Measurements from ENCODE around the gene NRXN3.

NRXN3 gene

DNA sequence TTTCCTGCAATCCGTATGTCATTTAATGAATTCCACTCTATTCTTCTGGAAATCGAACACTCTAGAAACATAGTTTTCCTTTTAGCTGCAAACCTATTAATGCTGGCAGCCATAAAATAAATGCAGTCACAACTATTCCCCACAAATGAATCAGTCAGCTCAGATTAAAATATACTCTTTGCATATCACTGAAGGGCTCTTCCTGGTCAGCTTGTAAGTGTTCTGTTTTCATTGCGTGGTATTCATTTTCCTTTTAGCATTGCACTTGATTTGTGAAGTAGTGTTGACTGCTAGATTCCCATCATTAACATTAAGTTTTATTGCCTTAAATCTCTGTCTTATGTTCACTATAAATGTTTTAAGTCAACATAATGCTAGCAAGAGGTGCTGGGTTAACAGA is 1355.2 kb downstream of the NRXN3 start:
- TF ChIP-seq EZH2 (IDR thresholded peaks at IDR 0.05; ENCODE audit: borderline replicate concordance, low read length): no peak
- TF ChIP-seq, protein P1, sequence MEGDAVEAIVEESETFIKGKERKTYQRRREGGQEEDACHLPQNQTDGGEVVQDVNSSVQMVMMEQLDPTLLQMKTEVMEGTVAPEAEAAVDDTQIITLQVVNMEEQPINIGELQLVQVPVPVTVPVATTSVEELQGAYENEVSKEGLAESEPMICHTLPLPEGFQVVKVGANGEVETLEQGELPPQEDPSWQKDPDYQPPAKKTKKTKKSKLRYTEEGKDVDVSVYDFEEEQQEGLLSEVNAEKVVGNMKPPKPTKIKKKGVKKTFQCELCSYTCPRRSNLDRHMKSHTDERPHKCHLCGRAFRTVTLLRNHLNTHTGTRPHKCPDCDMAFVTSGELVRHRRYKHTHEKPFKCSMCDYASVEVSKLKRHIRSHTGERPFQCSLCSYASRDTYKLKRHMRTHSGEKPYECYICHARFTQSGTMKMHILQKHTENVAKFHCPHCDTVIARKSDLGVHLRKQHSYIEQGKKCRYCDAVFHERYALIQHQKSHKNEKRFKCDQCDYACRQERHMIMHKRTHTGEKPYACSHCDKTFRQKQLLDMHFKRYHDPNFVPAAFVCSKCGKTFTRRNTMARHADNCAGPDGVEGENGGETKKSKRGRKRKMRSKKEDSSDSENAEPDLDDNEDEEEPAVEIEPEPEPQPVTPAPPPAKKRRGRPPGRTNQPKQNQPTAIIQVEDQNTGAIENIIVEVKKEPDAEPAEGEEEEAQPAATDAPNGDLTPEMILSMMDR (IDR thresholded peaks at IDR 0.05; ENCODE audit: low read length): no peak
- H2AFZ ChIP-seq (ENCODE audit: low read length): no peak overlapping the region
- H3K4me2 ChIP-seq (ENCODE audit: low read length): no peak overlapping the region
- no peaks in the 10 kb centered on the region for H3K36me3 ChIP-seq (ENCODE audit: insufficient read depth, low read length)
- H3K27me3 ChIP-seq (ENCODE audit: insufficient read depth, low read length): no peaks in the 10 kb centered on the region
- H3K9me2 ChIP-seq (ENCODE audit: low read depth, low read length): no peaks in the 10 kb centered on the region
- H3K4me1 ChIP-seq (ENCODE audit: insufficient read depth, low read length, severe bottlenecking): no peaks in the 10 kb centered on the region
- H3K9ac ChIP-seq (ENCODE audit: low read length): no peak overlapping the region
- no peak overlapping the region for H3K4me3 ChIP-seq (ENCODE audit: low read depth, low read length, poor library complexity, severe bottlenecking)
- H3K9me3 ChIP-seq (ENCODE audit: low read length): no peaks in the 10 kb centered on the region
- no peaks in the 10 kb centered on the region for H3K79me2 ChIP-seq (ENCODE audit: insufficient read depth, low read length)
- H3F3A ChIP-seq (ENCODE audit: insufficient read depth, low read length): no peaks in the 10 kb centered on the region
- no peaks in the 10 kb centered on the region for H4K20me1 ChIP-seq (ENCODE audit: insufficient read depth, low read length)
- H3K27ac ChIP-seq (ENCODE audit: low read depth, low read length, poor library complexity, severe bottlenecking): no peak overlapping the region

DNA sequence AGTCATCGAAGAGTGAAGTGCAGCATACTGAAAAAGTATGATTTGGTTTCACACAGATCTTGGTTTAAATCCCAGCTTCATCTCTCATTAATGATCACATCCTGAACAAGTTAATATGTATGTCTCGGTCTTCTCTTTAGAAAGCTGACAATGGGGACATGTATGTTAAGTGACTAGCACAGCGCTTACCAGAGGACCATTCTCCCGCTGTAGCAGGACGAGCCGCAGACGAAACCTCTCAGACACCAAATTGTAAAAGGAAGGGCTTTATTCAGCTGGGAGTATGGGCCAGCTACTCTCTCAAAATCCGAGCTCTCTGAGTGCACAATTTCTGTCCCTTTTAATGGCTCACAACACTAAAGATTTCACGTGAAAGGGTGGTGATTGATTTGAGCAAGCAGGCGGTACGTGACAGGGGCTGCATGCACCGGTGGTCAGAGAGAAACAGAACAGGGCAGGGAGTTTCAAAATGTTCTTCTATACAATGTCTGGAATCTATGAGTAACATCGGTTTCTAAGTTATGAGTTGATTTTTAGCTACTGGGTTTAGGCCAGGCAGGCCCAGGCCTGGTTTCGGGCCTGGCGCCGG is 1358.7 kb downstream of the NRXN3 start:
- Histone ChIP-seq H3K79me2 (ENCODE audit: insufficient read depth, low read length) (no peaks in the 10 kb centered on the region), H3K4me2 (ENCODE audit: low read length) (no peak overlapping the region), H3K36me3 (ENCODE audit: insufficient read depth, low read length) (no peaks in the 10 kb centered on the region), H3K4me3 (ENCODE audit: low read depth, low read length, poor library complexity, severe bottlenecking) (no peak overlapping the region), H4K20me1 (ENCODE audit: insufficient read depth, low read length) (no peaks in the 10 kb centered on the region), H3K9me2 (ENCODE audit: low read depth, low read length) (no peaks in the 10 kb centered on the region), H3K27me3 (ENCODE audit: insufficient read depth, low read length) (no peaks in the 10 kb centered on the region), H3K9ac (ENCODE audit: low read length) (no peak overlapping the region), H3K27ac (ENCODE audit: low read depth, low read length, poor library complexity, severe bottlenecking) (no peak overlapping the region), H3K9me3 (ENCODE audit: low read length) (no peaks in the 10 kb centered on the region), H2AFZ (ENCODE audit: low read length) (no peak overlapping the region), H3F3A (ENCODE audit: insufficient read depth, low read length) (no peaks in the 10 kb centered on the region), H3K4me1 (ENCODE audit: insufficient read depth, low read length, severe bottlenecking) (no peaks in the 10 kb centered on the region)
- TF ChIP-seq, protein P1 (IDR thresholded peaks at IDR 0.05; ENCODE audit: low read length): no peak
- no peak for TF ChIP-seq EZH2 (IDR thresholded peaks at IDR 0.05; ENCODE audit: borderline replicate concordance, low read length)

DNA sequence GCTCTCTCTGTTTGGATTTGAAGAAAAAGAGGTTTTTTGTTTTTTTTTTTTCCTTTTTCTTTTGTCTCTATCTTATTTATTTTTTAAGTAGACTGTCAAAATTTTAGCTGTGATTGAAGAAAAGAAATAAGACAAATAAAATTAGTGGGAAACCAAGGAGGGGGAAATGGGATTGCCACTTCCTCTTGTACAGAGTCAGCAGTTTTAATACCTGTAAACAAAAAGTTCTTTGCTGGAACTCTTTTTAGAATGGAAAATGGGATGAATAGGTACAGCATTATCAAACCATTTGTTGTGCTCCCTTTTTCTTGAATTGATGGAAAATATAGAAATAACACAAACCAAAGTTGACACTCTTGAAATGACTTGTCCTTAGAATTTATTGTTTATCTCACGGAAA is 1360.4 kb downstream of the NRXN3 start:
- H3K9me2 ChIP-seq (ENCODE audit: low read depth, low read length): no peaks in the 10 kb centered on the region
- H3K36me3 ChIP-seq (ENCODE audit: insufficient read depth, low read length): no peaks in the 10 kb centered on the region
- H3K9me3 ChIP-seq (ENCODE audit: low read length): no peaks in the 10 kb centered on the region
- H2AFZ ChIP-seq (ENCODE audit: low read length): no peak overlapping the region
- H3K79me2 ChIP-seq (ENCODE audit: insufficient read depth, low read length): no peaks in the 10 kb centered on the region
- no peaks in the 10 kb centered on the region for H3K4me1 ChIP-seq (ENCODE audit: insufficient read depth, low read length, severe bottlenecking)
- H3K9ac ChIP-seq (ENCODE audit: low read length): no peak overlapping the region
- no peaks in the 10 kb centered on the region for H3F3A ChIP-seq (ENCODE audit: insufficient read depth, low read length)
- H3K4me3 ChIP-seq (ENCODE audit: low read depth, low read length, poor library complexity, severe bottlenecking): no peak overlapping the region
- no peak overlapping the region for H3K4me2 ChIP-seq (ENCODE audit: low read length)
- no peak for TF ChIP-seq EZH2 (IDR thresholded peaks at IDR 0.05; ENCODE audit: borderline replicate concordance, low read length)
- TF ChIP-seq, protein P1 (IDR thresholded peaks at IDR 0.05; ENCODE audit: low read length): no peak
- no peaks in the 10 kb centered on the region for H3K27me3 ChIP-seq (ENCODE audit: insufficient read depth, low read length)
- no peaks in the 10 kb centered on the region for H4K20me1 ChIP-seq (ENCODE audit: insufficient read depth, low read length)
- H3K27ac ChIP-seq (ENCODE audit: low read depth, low read length, poor library complexity, severe bottlenecking): no peak overlapping the region

Data from OCI-LY1 (cell line).